IMR-90 (cell line): Measurements from ENCODE around the gene AMELX.

Experiments used
- CEBPB ChIP-seq: IDR thresholded peaks from 2 replicates; pipeline ENCODE4 v1.6.1; 2012; ENCODE audit warnings: low read depth, low read length, improper control_type of control experiment
- CTCF ChIP-seq: conservative IDR thresholded peaks from 2 replicates; pipeline ENCODE4 v1.5.1; 2012; ENCODE audit warnings: mild to moderate bottlenecking, low read depth, low read length, improper control_type of control experiment
- POLR2A ChIP-seq: IDR thresholded peaks from 2 replicates; pipeline ENCODE4 v1.6.1; 2012; ENCODE audit warnings: mild to moderate bottlenecking, low read depth, low read length

DNA sequence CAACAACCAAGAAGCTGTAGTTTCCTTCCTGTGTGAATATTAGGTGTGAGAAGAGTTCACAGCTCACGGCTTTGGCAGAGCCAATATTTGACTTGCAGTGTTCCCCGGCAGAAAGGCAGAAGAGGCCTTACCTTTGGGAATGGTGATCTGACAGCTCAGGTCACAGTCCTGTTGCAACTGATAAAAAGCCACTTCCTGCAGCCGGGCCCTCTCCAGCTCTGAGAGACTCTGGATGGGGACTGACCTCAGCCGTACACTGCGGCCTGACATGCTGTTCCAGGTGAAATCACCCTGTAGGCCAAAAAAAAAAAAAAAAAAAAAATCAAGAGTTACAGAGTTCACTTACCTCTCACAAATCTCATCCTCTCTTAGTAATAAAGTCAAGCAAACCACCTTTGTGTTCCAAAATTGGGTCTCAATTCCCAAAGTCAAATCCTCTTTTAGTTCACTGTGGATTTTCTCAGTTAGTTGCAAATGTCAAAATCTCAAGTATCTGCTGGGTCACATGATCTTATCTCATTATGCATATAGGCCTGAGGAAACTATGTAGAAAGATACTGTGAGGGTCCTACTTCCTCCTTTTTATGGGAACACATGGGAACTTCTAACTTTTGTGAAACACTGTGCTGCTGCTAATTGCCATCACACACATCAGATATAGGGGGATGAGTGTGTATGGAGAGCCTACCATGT, 38.6 kb upstream of the AMELX start:
- TF ChIP-seq CTCF (no peak), POLR2A (no peak), CEBPB (no peak)
